CD14-positive monocyte (primary cell): ENCODE measurements around the gene ACOD1. TPM values are rescaled to one million over a fixed set of nuclear protein-coding genes. Genes with fewer than 3 reads are reported as not detected.
A peak's percentile ranks its signal among the peaks of the same experiment; 100 is the strongest.

ENCODE experiments used
- DNase-seq, 3 donors: peaks; one replicate each; pipeline ENCODE4 v3.0.0-alpha.2; 2011 to 2022
- H2AFZ ChIP-seq: 2 replicates; pipeline ENCODE4 v1.6.0; 2012; ENCODE audit warnings: mild to moderate bottlenecking, low read depth, low read length, inconsistent platforms; ENCODE audit not compliant: insufficient read depth, poor library complexity, severe bottlenecking
- H3K27ac ChIP-seq, 2 donors: 1 replicate in 1 of 2; 2 replicates in 1 of 2; pipeline ENCODE4 v1.5.1; 2012 to 2013; ENCODE audit warnings: low read length in 2 of 2, control low read depth in 1 of 2, inconsistent platforms in 1 of 2, low read depth in 1 of 2, mild to moderate bottlenecking in 1 of 2
- H3K27me3 ChIP-seq, 2 donors: one replicate each; pipeline versions ENCODE4 v1.6.0 to v1.6.1; 2011 to 2013; ENCODE audit warnings: low read length in 2 of 2; ENCODE audit not compliant: control insufficient read depth in 2 of 2, insufficient read depth in 2 of 2
- H3K36me3 ChIP-seq, 2 donors: replicated peaks in 1 of 2; 1 replicate in 1 of 2; 2 replicates in 1 of 2; pipeline versions ENCODE4 v1.5.1 to v1.6.1; 2012 to 2013; ENCODE audit warnings: low read length in 2 of 2, control low read depth in 1 of 2, inconsistent platforms in 1 of 2, mild to moderate bottlenecking in 1 of 2; ENCODE audit not compliant: insufficient read depth in 2 of 2, control insufficient read depth in 1 of 2
- H3K4me1 ChIP-seq, 2 donors: 1 replicate in 1 of 2; 2 replicates in 1 of 2; pipeline versions ENCODE4 v1.5.1 to v1.6.1; 2012 to 2013; ENCODE audit warnings: low read length in 2 of 2, control low read depth in 1 of 2, inconsistent platforms in 1 of 2, mild to moderate bottlenecking in 1 of 2, moderate library complexity in 1 of 2; ENCODE audit not compliant: insufficient read depth in 2 of 2, control insufficient read depth in 1 of 2
- H3K4me2 ChIP-seq: replicated peaks from 2 replicates; pipeline ENCODE3; 2012; ENCODE audit warnings: low read length, moderate library complexity, mild to moderate bottlenecking; ENCODE audit not compliant: poor library complexity, severe bottlenecking; ENCODE audit errors: extremely low read depth
- H3K4me3 ChIP-seq, 3 experiments: fragments of 200-600 bp in 1 of 3; sonication (generic) in 1 of 3; replicated peaks in 1 of 3; 1 replicate in 2 of 3; 2 replicates in 1 of 3; pipeline ENCODE4 v1.5.1; 2011 to 2013; ENCODE audit warnings: low read length in 3 of 3, mild to moderate bottlenecking in 3 of 3, control low read depth in 2 of 3, low read depth in 2 of 3, inconsistent platforms in 1 of 3, moderate library complexity in 1 of 3
- H3K79me2 ChIP-seq: 2 replicates; pipeline ENCODE4 v1.6.0; 2012; ENCODE audit warnings: mild to moderate bottlenecking, control low read depth, inconsistent platforms, low read length, moderate library complexity; ENCODE audit not compliant: insufficient read depth
- H3K9ac ChIP-seq: 2 replicates; pipeline ENCODE4 v1.6.0; 2017; ENCODE audit warnings: low read length, mild to moderate bottlenecking; ENCODE audit not compliant: insufficient read depth, poor library complexity, severe bottlenecking
- H3K9me3 ChIP-seq, 2 donors: replicated peaks in 1 of 2; 1 replicate in 1 of 2; 2 replicates in 1 of 2; pipeline versions ENCODE4 v1.5.1 to v1.6.1; 2012 to 2013; ENCODE audit warnings: low read length in 2 of 2, control low read depth in 1 of 2; ENCODE audit not compliant: control insufficient read depth in 1 of 2, insufficient read depth in 1 of 2
- H4K20me1 ChIP-seq: 2 replicates; pipeline ENCODE4 v1.6.0; 2012; ENCODE audit warnings: mild to moderate bottlenecking, low read length, control low read depth, moderate library complexity; ENCODE audit not compliant: insufficient read depth
- H3K27ac Mint-ChIP-seq, 7 donors: one replicate each; pipeline ENCODE4 v1.8.0; 2020; ENCODE audit warnings: mild to moderate bottlenecking in 7 of 7, mixed read lengths in 7 of 7, moderate library complexity in 6 of 7, inconsistent platforms in 2 of 7
- H3K27me3 Mint-ChIP-seq, 3 donors: one replicate each; pipeline ENCODE4 v1.8.0; 2021 to 2022; ENCODE audit warnings: low read depth in 3 of 3, mild to moderate bottlenecking in 3 of 3, mixed read lengths in 3 of 3, moderate library complexity in 3 of 3, inconsistent platforms in 1 of 3
- H3K36me3 Mint-ChIP-seq, 2 donors: one replicate each; pipeline ENCODE4 v1.8.0; 2020; ENCODE audit warnings: mixed read lengths in 2 of 2, inconsistent platforms in 1 of 2, mild to moderate bottlenecking in 1 of 2
- H3K4me1 Mint-ChIP-seq: one replicate; pipeline ENCODE4 v1.8.0; 2020; ENCODE audit warnings: mild to moderate bottlenecking, mixed read lengths
- H3K4me3 Mint-ChIP-seq, 2 donors: one replicate each; pipeline ENCODE4 v1.8.0; 2020; ENCODE audit warnings: mild to moderate bottlenecking in 2 of 2, mixed read lengths in 2 of 2, moderate library complexity in 1 of 2
- H3K9me3 Mint-ChIP-seq, 7 donors: one replicate each; pipeline ENCODE4 v1.8.0; 2020 to 2022; ENCODE audit warnings: mixed read lengths in 7 of 7, mild to moderate bottlenecking in 6 of 7, moderate library complexity in 6 of 7, inconsistent platforms in 2 of 7
- CTCF ChIP-seq: fragments of 200-600 bp; IDR thresholded peaks from one replicate; pipeline ENCODE4 v1.8.0; 2022; ENCODE audit warnings: antibody characterized with exemption, mild to moderate bottlenecking
- WGBS: methylation state at CpG from one replicate; pipeline ENCODE4 v1.1.5; 2013; ENCODE audit warnings: missing lambda C conversion rate; ENCODE audit not compliant: insufficient coverage; 5-methylcytosine and 5-hydroxymethylcytosine counted together
- intact Hi-C, 2 donors: fragments of 100-400 bp; cut with micrococcal nuclease; formaldehyde crosslinking; loops; one replicate each; pipeline versions ENCODE4 v1.15.0 to v1.15.1; 2023
- polyA plus RNA-seq, 3 donors: library from polyadenylated mRNA; depleted of rRNA in 1 of 3; unstranded in 2 of 3; stranded (reverse) in 1 of 3; fragments of 300-500 nt in 2 of 3; fragments of >200 nt in 1 of 3; fragmentation: Illumina TruSeq in 2 of 3; gene quantifications; 1 replicate in 2 of 3; 2 replicates in 1 of 3; pipeline ENCODE4 v1.2.3, GENCODE V29; 2012 to 2021

The ACOD1 gene
- polyA plus RNA-seq, 3 donors: 0.29 TPM; not detected in 2

- H3K36me3 Mint-ChIP-seq: no peaks in the 10 kb centered on the region
- H3K4me1 ChIP-seq: no peaks in the 10 kb centered on the region
- DNase-seq: no peak
- TF ChIP-seq CTCF: no peak
- no peaks in the 10 kb centered on the region for H3K36me3 ChIP-seq
- H3K27me3 Mint-ChIP-seq: peaks cover 0 to 5% (median 3%) of the 10 kb centered on the region in 3 donors
- H3K9ac ChIP-seq: no peak overlapping the region
- no peaks in the 10 kb centered on the region for H3K79me2 ChIP-seq
- peaks cover 0 to 2% of the 10 kb centered on the region in 2 donors for H3K27me3 ChIP-seq
- no peaks in the 10 kb centered on the region for H4K20me1 ChIP-seq
- H3K4me2 ChIP-seq: no peak overlapping the region
- H3K4me1 Mint-ChIP-seq: no peaks in the 10 kb centered on the region
- no peak overlapping the region for H3K4me3 ChIP-seq
- intact Hi-C loops: no loop called here
- no peak overlapping the region for H3K27ac ChIP-seq
- H3K9me3 Mint-ChIP-seq: peaks cover under 1 to 9% (median 6%) of the 10 kb centered on the region in 7 donors
- peaks cover 3 to 5% of the 10 kb centered on the region in 2 donors for H3K9me3 ChIP-seq
- no peak overlapping the region for H2AFZ ChIP-seq
- no peak overlapping the region for H3K4me3 Mint-ChIP-seq
- peak overlapping the region in 1 of 7 donors; percentile 11 for H3K27ac Mint-ChIP-seq
- WGBS: 100% methylated on average over 1 of the region's 6 CpGs
These were observed 17.6 kb downstream of the ACOD1 start for GRCh38 chr13:76965759-76966421.

GRCh38 chr13:76967031-76967430 is 18.7 kb downstream of the ACOD1 start:
- Histone ChIP-seq H3K4me1 (no peaks in the 10 kb centered on the region), H3K4me2 (no peak overlapping the region), H2AFZ (no peak overlapping the region), H3K9me3 (no peaks in the 10 kb centered on the region), H4K20me1 (no peaks in the 10 kb centered on the region), H3K79me2 (no peaks in the 10 kb centered on the region), H3K9ac (no peak overlapping the region), H3K27me3 (peaks cover 0 to 2% of the 10 kb centered on the region in 2 donors), H3K27ac (no peak overlapping the region), H3K36me3 (no peaks in the 10 kb centered on the region), H3K4me3 (no peak overlapping the region)
- intact Hi-C loops: no loop called here
- Mint-ChIP-seq H3K4me3 (no peak overlapping the region), H3K27ac (no peak overlapping the region), H3K9me3 (peaks cover 0 to 3% (median 0%) of the 10 kb centered on the region in 7 donors), H3K36me3 (no peaks in the 10 kb centered on the region), H3K27me3 (peaks cover 1 to 5% (median 3%) of the 10 kb centered on the region in 3 donors), H3K4me1 (peaks cover 2% of the 10 kb centered on the region)
- DNase-seq: no peak
- 100% methylated on average over 5 of the region's 6 CpGs for WGBS
- no peak for TF ChIP-seq CTCF
